Fibroblast of pulmonary artery (primary cell): ENCODE data around the gene ARHGAP40.
"Not testable (repeated sequence)": the region's sequence is repeated elsewhere in the genome, so short reads cannot be mapped to it uniquely, and the experiment has no call there.

Experiments
- DNase-seq: peaks from one replicate; pipeline ENCODE4 v3.0.0-alpha.2; 2010; ENCODE audit warnings: low read depth
- H3K4me3 ChIP-seq: replicated peaks from 2 replicates; pipeline ENCODE4 v1.5.1; 2011; ENCODE audit warnings: low read depth, mild to moderate bottlenecking, control low read depth, low read length, moderate library complexity
- CTCF ChIP-seq: IDR thresholded peaks from 2 replicates; pipeline ENCODE4 v1.5.1; 2011; ENCODE audit warnings: mild to moderate bottlenecking, control low read depth, low read length, inconsistent platforms; ENCODE audit errors: missing control alignments

ARHGAP40 gene

DNA sequence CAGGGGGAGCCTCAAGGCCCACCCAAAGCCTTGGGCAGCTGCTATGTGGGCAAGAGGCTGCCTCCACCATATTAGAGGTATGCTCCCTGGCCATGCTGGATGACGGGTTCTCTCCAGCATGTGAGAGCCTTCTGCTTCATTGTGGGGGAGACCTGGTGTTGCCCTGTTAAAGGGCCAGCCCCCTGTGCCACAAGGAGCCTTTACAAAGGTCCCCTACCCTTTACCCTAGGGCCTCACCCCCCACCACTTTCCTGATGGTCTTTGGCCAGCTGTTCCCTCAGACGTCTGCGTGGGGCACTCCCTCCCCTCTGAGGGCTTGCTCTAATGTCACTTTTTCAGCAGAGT is 15.5 kb upstream of the ARHGAP40 start:
- no peak for DNase-seq
- no peak for TF ChIP-seq CTCF
- no peak overlapping the region for H3K4me3 ChIP-seq

- no peak for DNase-seq
- TF ChIP-seq CTCF = no peak
- H3K4me3 ChIP-seq = no peak overlapping the region
Observed at GRCh38 chr20:38588303-38588702, 13.3 kb upstream of the ARHGAP40 start.

GRCh38 chr20:38589351-38589750 is 12.3 kb upstream of the ARHGAP40 start:
- no peak for DNase-seq
- TF ChIP-seq CTCF = no peak
- H3K4me3 ChIP-seq = no peak overlapping the region

- TF ChIP-seq CTCF = no peak
- DNase-seq = no peak
Observed at GRCh38 chr20:38589967-38590675, 11.5 kb upstream of the ARHGAP40 start.

GRCh38 chr20:38590676-38591473 is 10.7 kb upstream of the ARHGAP40 start:
- no peak for TF ChIP-seq CTCF
- DNase-seq = no peak
- H3K4me3 ChIP-seq = no peak overlapping the region

More at GRCh38 chr20:38589967-38590675, 11.5 kb upstream of the ARHGAP40 start:
- no peak overlapping the region for H3K4me3 ChIP-seq

- DNase-seq = no peak
- no peak for TF ChIP-seq CTCF
- H3K4me3 ChIP-seq = no peak overlapping the region
Observed at GRCh38 chr20:38591474-38592410, 9.9 kb upstream of the ARHGAP40 start.

GRCh38 chr20:38592411-38592790 is 9.2 kb upstream of the ARHGAP40 start:
- not testable (repeated sequence) for DNase-seq

DNA sequence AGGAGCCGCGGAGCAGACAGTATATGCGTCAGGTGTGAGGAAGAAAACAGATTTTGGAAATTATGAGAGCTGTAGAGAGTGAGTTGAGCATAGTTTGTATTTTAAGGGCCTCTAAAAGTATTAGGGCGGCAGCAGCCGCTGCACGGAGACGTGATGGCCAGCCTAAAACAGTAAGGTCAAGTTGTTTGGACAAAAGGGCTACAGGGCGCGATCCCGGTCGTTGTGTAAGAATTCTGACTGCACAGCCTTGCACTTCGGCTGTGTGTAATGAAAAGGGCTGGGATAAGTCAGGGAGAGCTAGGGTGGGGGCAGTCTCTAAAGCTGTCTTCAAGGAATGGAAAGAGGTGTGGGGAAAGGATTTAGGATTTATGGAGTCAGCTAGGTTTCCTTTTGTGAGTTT is 7.3 kb upstream of the ARHGAP40 start:
- not testable (repeated sequence) for DNase-seq, H3K4me3 ChIP-seq

More at GRCh38 chr20:38592411-38592790, 9.2 kb upstream of the ARHGAP40 start:
- not testable (repeated sequence) for H3K4me3 ChIP-seq

DNA sequence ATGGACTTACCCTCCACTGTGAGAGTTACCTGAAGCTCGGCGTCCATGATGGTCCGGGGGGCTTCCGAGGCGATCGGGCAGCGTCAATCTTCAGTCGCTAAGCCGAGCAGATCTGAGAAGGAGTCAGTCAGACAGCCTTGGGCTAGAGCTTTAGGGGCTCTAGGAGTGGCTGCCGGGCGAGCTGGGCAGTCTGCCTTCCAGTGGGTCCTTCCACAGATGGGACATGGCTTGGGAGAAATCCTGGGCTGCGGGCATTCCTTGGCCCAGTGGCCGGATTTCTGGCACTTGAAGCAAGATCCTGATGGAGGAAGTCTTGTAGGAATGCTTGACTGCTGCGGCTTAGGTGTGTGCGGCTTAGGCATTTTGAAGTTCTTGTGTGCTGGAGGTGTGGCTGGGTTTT is 5.7 kb upstream of the ARHGAP40 start:
- DNase-seq, H3K4me3 ChIP-seq: not testable (repeated sequence)
